Sigmoid colon (tissue), 7 donors: ENCODE results near the gene GFY. TPM values are rescaled to one million over a fixed set of nuclear protein-coding genes. Genes with fewer than 3 reads are reported as not detected.

Source experiments
- DNase-seq: peaks from one replicate; pipeline ENCODE4 v3.0.0-alpha.2; 2019
- H3K27ac ChIP-seq, 4 donors: fragments of 200-600 bp; sonication (generic); one replicate each; pipeline ENCODE4 v1.5.1; 2016 to 2019; ENCODE audit warnings: mild to moderate bottlenecking in 1 of 4
- H3K27me3 ChIP-seq, 3 donors: fragments of 200-600 bp; sonication (generic); one replicate each; pipeline ENCODE4 v1.5.1; 2019; ENCODE audit warnings: mild to moderate bottlenecking in 1 of 3
- H3K36me3 ChIP-seq, 4 donors: fragments of 200-600 bp; sonication (generic); one replicate each; pipeline ENCODE4 v1.5.1; 2016 to 2019
- H3K4me1 ChIP-seq, 4 donors: fragments of 200-600 bp; sonication (generic); one replicate each; pipeline ENCODE4 v1.5.1; 2017 to 2019
- H3K4me3 ChIP-seq, 4 donors: fragments of 200-600 bp; sonication (generic); one replicate each; pipeline ENCODE4 v1.5.1; 2017 to 2019; ENCODE audit warnings: mild to moderate bottlenecking in 2 of 4, moderate library complexity in 1 of 4
- H3K9me3 ChIP-seq, 4 donors: fragments of 200-600 bp in 3 of 4; sonication (generic) in 3 of 4; one replicate each; pipeline versions ENCODE4 v1.5.1 to v1.6.1; 2013 to 2019
- CTCF ChIP-seq, 4 experiments: fragments of 450-650 bp in 3 of 4; fragments of 200-600 bp in 1 of 4; IDR thresholded peaks; one replicate each; pipeline ENCODE4 v1.5.1; 2016 to 2019; ENCODE audit warnings: antibody characterized with exemption in 4 of 4, mild to moderate bottlenecking in 3 of 4, moderate library complexity in 2 of 4
- EP300 ChIP-seq, 4 donors: sonication (generic); formaldehyde crosslinking; IDR thresholded peaks; one replicate each; pipeline ENCODE4 v1.6.1; 2017; ENCODE audit warnings: antibody characterized with exemption in 4 of 4
- POLR2A ChIP-seq, 2 donors: fragments of 450-650 bp; IDR thresholded peaks; one replicate each; pipeline ENCODE4 v1.6.1; 2016; ENCODE audit warnings: antibody characterized with exemption in 2 of 2, mild to moderate bottlenecking in 2 of 2, moderate library complexity in 2 of 2
- POLR2AphosphoS5 ChIP-seq, 4 donors: sonication (generic); formaldehyde crosslinking; IDR thresholded peaks; one replicate each; pipeline ENCODE4 v1.6.1; 2017; ENCODE audit warnings: antibody characterized with exemption in 4 of 4
- WGBS, 2 donors: extraction: QIAGEN DNeasy Blood & Tissue Kit; methylation state at CpG; one replicate each; pipeline ENCODE4 v1.1.7; 2013; 5-methylcytosine and 5-hydroxymethylcytosine counted together
- intact Hi-C: fragments of 100-400 bp; cut with DNase I; formaldehyde crosslinking; loops from one replicate; pipeline ENCODE4 v1.15.1; 2023
- polyA plus RNA-seq, 3 donors: library from polyadenylated mRNA; stranded (reverse); fragments of 200-250 nt; gene quantifications; one replicate each; pipeline ENCODE4 v1.2.3, GENCODE V29; 2013
- total RNA-seq, 4 donors: library from RNA; depleted of rRNA; stranded (reverse); fragments of >200 nt; gene quantifications; one replicate each; pipeline ENCODE4 v1.1.0, GENCODE V29; 2016
- donor health status: healthy with polysubstance abuse.
- donor health status: Bipolar disorder and iron deficiency.
- donor health status: healthy.

GFY gene
- total and polyA plus RNA-seq, 7 donors: not detected

GRCh38 chr19:49407079-49407478 is 18.1 kb upstream of the GFY start:
- DNase-seq: no peak
- no peaks in the 10 kb centered on the region for H3K9me3 ChIP-seq
- WGBS, 2 donors: 79 to 80% methylated on average over 7 of the region's 7 CpGs
- TF ChIP-seq POLR2A (IDR thresholded peaks at IDR 0.05) (no peak), EP300 (IDR thresholded peaks at IDR 0.05) (no peak), POLR2AphosphoS5 (IDR thresholded peaks at IDR 0.05) (no peak), CTCF (IDR thresholded peaks at IDR 0.05) (no peak)
- peaks cover 0 to 7% (median 0%) of the 10 kb centered on the region in 3 donors for H3K27me3 ChIP-seq
- no peak overlapping the region for H3K4me3 ChIP-seq
- H3K4me1 ChIP-seq: no peaks in the 10 kb centered on the region
- no peaks in the 10 kb centered on the region for H3K36me3 ChIP-seq
- intact Hi-C loops: no loop called here
- no peak overlapping the region for H3K27ac ChIP-seq

- DNase-seq: no peak
- no peaks in the 10 kb centered on the region for H3K36me3 ChIP-seq
- TF ChIP-seq POLR2AphosphoS5 (IDR thresholded peaks at IDR 0.05): no peak
- TF ChIP-seq EP300 (IDR thresholded peaks at IDR 0.05): no peak
- no peak for TF ChIP-seq CTCF (IDR thresholded peaks at IDR 0.05)
- TF ChIP-seq POLR2A (IDR thresholded peaks at IDR 0.05): no peak
- intact Hi-C loops: no loop called here
- 90% methylated on average over 16 of the region's 16 CpGs for WGBS, 2 donors
- no peaks in the 10 kb centered on the region for H3K4me1 ChIP-seq
- no peaks in the 10 kb centered on the region for H3K9me3 ChIP-seq
- H3K27ac ChIP-seq: no peak overlapping the region
- no peak overlapping the region for H3K4me3 ChIP-seq
- H3K27me3 ChIP-seq: peaks cover 0 to 7% (median 0%) of the 10 kb centered on the region in 3 donors
Measured at GRCh38 chr19:49407482-49408015, 17.6 kb upstream of the GFY start.

GRCh38 chr19:49408816-49409440 is 16.3 kb upstream of the GFY start:
- no peaks in the 10 kb centered on the region for H3K9me3 ChIP-seq
- peaks cover 0 to 11% (median 0%) of the 10 kb centered on the region in 3 donors for H3K27me3 ChIP-seq
- TF ChIP-seq POLR2A (IDR thresholded peaks at IDR 0.05): no peak
- no peak for TF ChIP-seq POLR2AphosphoS5 (IDR thresholded peaks at IDR 0.05)
- no peak for TF ChIP-seq EP300 (IDR thresholded peaks at IDR 0.05)
- TF ChIP-seq CTCF (IDR thresholded peaks at IDR 0.05): no peak
- no peaks in the 10 kb centered on the region for H3K36me3 ChIP-seq
- no peak for DNase-seq
- H3K4me3 ChIP-seq: no peak overlapping the region
- WGBS, 2 donors: 84 to 90% methylated on average over 8 of the region's 8 CpGs
- no peaks in the 10 kb centered on the region for H3K4me1 ChIP-seq
- intact Hi-C loops: no loop called here
- no peak overlapping the region for H3K27ac ChIP-seq

- WGBS, 2 donors: 60 to 66% methylated on average over 5 of the region's 5 CpGs
- TF ChIP-seq POLR2A (IDR thresholded peaks at IDR 0.05) (no peak), POLR2AphosphoS5 (IDR thresholded peaks at IDR 0.05) (no peak), CTCF (IDR thresholded peaks at IDR 0.05) (no peak), EP300 (IDR thresholded peaks at IDR 0.05) (no peak)
- Histone ChIP-seq H3K9me3 (no peaks in the 10 kb centered on the region), H3K36me3 (no peaks in the 10 kb centered on the region), H3K27me3 (peaks cover 0 to 13% (median 0%) of the 10 kb centered on the region in 3 donors), H3K4me3 (no peak overlapping the region), H3K4me1 (no peaks in the 10 kb centered on the region), H3K27ac (no peak overlapping the region)
- intact Hi-C loops: no loop called here
- DNase-seq: no peak
Measured at GRCh38 chr19:49409441-49410029, 15.7 kb upstream of the GFY start.
